G401 (cell line): ENCODE data around the gene NREP. TPM values are rescaled to one million over a fixed set of nuclear protein-coding genes. Genes with fewer than 3 reads are reported as not detected.

Experiments
- DNase-seq: peaks from one replicate; pipeline ENCODE4 v3.0.0-alpha.2; 2015; ENCODE audit warnings: low spot score
- in situ Hi-C: cut with HindIII; loops from 2 replicates; pipeline ENCODE4 v1.10.0; 2016; ENCODE audit warnings: low sequenced_read_pairs, mixed read lengths
- total RNA-seq: library from RNA; depleted of rRNA; stranded (reverse); fragments of >200 nt; shearing (Covaris generic); gene quantifications from 2 replicates; pipeline ENCODE4 v1.2.3, GENCODE V29; 2014

Gene NREP
- total RNA-seq, 1 experiment from 2014 or later, result 6.9 TPM

- in situ Hi-C loops, result no loop called here
- no peak for DNase-seq
These were observed 15.6 kb upstream of the NREP start for GRCh38 chr5:111772456-111773122.

GRCh38 chr5:111769541-111769940 lies 12.5 kb upstream of the NREP start:
- in situ Hi-C loops, result no loop called here
- DNase-seq, result no peak

GRCh38 chr5:111765613-111766571 lies 8.9 kb upstream of the NREP start:
- DNase-seq, result no peak
- in situ Hi-C loops, result no loop called here

- no peak for DNase-seq
- in situ Hi-C loops, result no loop called here
These were observed 7.0 kb upstream of the NREP start for GRCh38 chr5:111764019-111764418.

- DNase-seq, result no peak
- in situ Hi-C loops, result no loop called here
These were observed 5.9 kb upstream of the NREP start for GRCh38 chr5:111762895-111763294.

GRCh38 chr5:111758284-111758628 lies 1.3 kb upstream of the NREP start:
- DNase-seq, result no peak
- in situ Hi-C loops, result no loop called here

GRCh38 chr5:111757355-111758283 lies 625 bp upstream of the NREP start:
- DNase-seq, result peak; percentile 94
- in situ Hi-C loops, result no loop called here

GRCh38 chr5:111755942-111756381 lies 1.0 kb downstream of the NREP start:
- DNase-seq, result peak; percentile 89
- in situ Hi-C loops, result no loop called here

- DNase-seq, result peak; percentile 57
- in situ Hi-C loops, result no loop called here
These were observed 1.6 kb downstream of the NREP start for GRCh38 chr5:111755345-111755941.

- peak; percentile 40 for DNase-seq
- in situ Hi-C loops, result no loop called here
These were observed 3.0 kb downstream of the NREP start for GRCh38 chr5:111753884-111754589.

- in situ Hi-C loops, result no loop called here
- peak; percentile 50 for DNase-seq
These were observed 4.5 kb downstream of the NREP start for GRCh38 chr5:111752426-111752965.

- DNase-seq, result peak; percentile 51
- in situ Hi-C loops, result no loop called here
These were observed 7.5 kb downstream of the NREP start for GRCh38 chr5:111749303-111750026.

- DNase-seq, result peak; percentile 30
- in situ Hi-C loops, result no loop called here
These were observed 8.7 kb downstream of the NREP start for GRCh38 chr5:111748304-111748763.

- peak; percentile 46 for DNase-seq
- in situ Hi-C loops, result no loop called here
These were observed 9.7 kb downstream of the NREP start for GRCh38 chr5:111747337-111747736.

GRCh38 chr5:111746791-111747190 lies 10.2 kb downstream of the NREP start:
- peak; percentile 37 for DNase-seq
- in situ Hi-C loops, result no loop called here

- in situ Hi-C loops, result no loop called here
- no peak for DNase-seq
These were observed 11.8 kb downstream of the NREP start for GRCh38 chr5:111745075-111745739.

GRCh38 chr5:111744455-111744854 lies 12.5 kb downstream of the NREP start:
- peak; percentile 20 for DNase-seq
- in situ Hi-C loops, result no loop called here
